ENCODE data around the gene VRK3.

VRK3 gene

DNA sequence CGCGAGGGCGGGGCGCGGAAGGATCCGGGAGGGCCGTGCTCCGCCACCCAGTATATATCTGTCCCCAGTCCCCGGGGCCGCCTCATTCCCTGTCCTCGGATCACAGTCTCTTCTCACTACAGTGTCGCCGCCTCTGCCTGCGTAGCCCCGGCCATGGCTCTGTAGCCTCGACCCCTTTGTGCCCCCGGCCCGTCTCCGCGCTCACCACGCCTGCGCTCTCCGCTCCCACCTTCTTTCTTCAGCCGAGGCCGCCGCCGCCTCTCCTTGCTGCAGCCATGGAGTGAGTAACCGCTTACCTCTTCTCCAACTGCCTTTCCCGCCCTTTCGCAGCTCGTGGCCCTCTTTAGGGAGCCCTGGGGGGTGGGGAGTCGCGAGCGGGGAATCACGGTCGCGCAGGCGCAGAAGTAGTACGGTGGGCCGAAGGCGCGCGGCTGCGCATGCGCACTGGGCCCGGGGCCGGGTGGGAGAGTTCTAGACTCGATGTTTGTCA lies 96.0 kb downstream of the VRK3 start, which contains the start of the genes ATF5 and NUP62:
ATF5 (plus strand) TSS at position 85 of the 490 bp plus-strand sequence. CDS start 1,646 bp downstream, outside the sequence.
NUP62 (minus strand) TSS at position 384 of the 490 bp plus-strand sequence. CDS start 19,697 bp downstream, outside the sequence.
- H3K4me2 ChIP-seq (ENCODE audit: low read depth, low read length, poor library complexity, severe bottlenecking) = peak within 1 kb of the TSS; percentile 96
- H3K36me3 ChIP-seq (ENCODE audit: insufficient read depth, low read length) = peaks cover 9% of the 10 kb centered on the region; the same call in 1 of the 2 replicates
- H4K20me1 ChIP-seq (ENCODE audit: insufficient read depth, low read length, poor library complexity, severe bottlenecking) = peaks cover 43% of the 10 kb centered on the region
- peak within 1 kb of the TSS; percentile 88 for H3K4me3 ChIP-seq (ENCODE audit: low read length, poor library complexity, severe bottlenecking)
- no peaks in the 10 kb centered on the region for H3K9me3 ChIP-seq (ENCODE audit: insufficient read depth, low read depth, low read length)
- H3K79me2 ChIP-seq (ENCODE audit: insufficient read depth, low read length) = peaks cover 64% of the 10 kb centered on the region
- H3K27me3 ChIP-seq (ENCODE audit: insufficient read depth, low read length, poor library complexity, severe bottlenecking) = peaks cover 7% of the 10 kb centered on the region
- peaks cover 57% of the 10 kb centered on the region for H3K4me1 ChIP-seq (ENCODE audit: insufficient read depth, low read length, poor library complexity, severe bottlenecking)
- peaks cover 21% of the 10 kb centered on the region; the same call in 1 of the 2 replicates for H3F3A ChIP-seq (ENCODE audit: low read depth)
- H2AFZ ChIP-seq (ENCODE audit: low read length) = peak within 1 kb of the TSS; percentile 63
- peak within 1 kb of the TSS; percentile 97 for H3K9ac ChIP-seq (ENCODE audit: low read depth, low read length, poor library complexity, severe bottlenecking)
- TF ChIP-seq EZH2phosphoT487 (IDR thresholded peaks at IDR 0.05; ENCODE audit: borderline replicate concordance) (no peak), CTCF (conservative IDR thresholded peaks at IDR 0.05; ENCODE audit: low read length) (no peak)
- H3K9me2 ChIP-seq (replicated peaks; ENCODE audit: low read depth, low read length) = no peaks in the 10 kb centered on the region

- Histone ChIP-seq H4K20me1 (ENCODE audit: insufficient read depth, low read length, poor library complexity, severe bottlenecking) (peaks cover 57% of the 10 kb centered on the region), H3K4me1 (ENCODE audit: insufficient read depth, low read length, poor library complexity, severe bottlenecking) (peaks cover 55% of the 10 kb centered on the region), H3K79me2 (ENCODE audit: insufficient read depth, low read length) (peaks cover 79% of the 10 kb centered on the region), H3K9ac (ENCODE audit: low read depth, low read length, poor library complexity, severe bottlenecking) (peak overlapping the region; percentile 97), H3K36me3 (ENCODE audit: insufficient read depth, low read length) (peaks cover 22% of the 10 kb centered on the region; the same call in 1 of the 2 replicates), H3K4me3 (ENCODE audit: low read length, poor library complexity, severe bottlenecking) (peak overlapping the region; percentile 88), H3K9me2 (replicated peaks; ENCODE audit: low read depth, low read length) (no peaks in the 10 kb centered on the region), H3F3A (ENCODE audit: low read depth) (peaks cover 18% of the 10 kb centered on the region; the same call in 1 of the 2 replicates), H2AFZ (ENCODE audit: low read length) (no peak overlapping the region), H3K27me3 (ENCODE audit: insufficient read depth, low read length, poor library complexity, severe bottlenecking) (peaks cover 7% of the 10 kb centered on the region), H3K9me3 (ENCODE audit: insufficient read depth, low read depth, low read length) (no peaks in the 10 kb centered on the region), H3K4me2 (ENCODE audit: low read depth, low read length, poor library complexity, severe bottlenecking) (peak overlapping the region; percentile 96)
- TF ChIP-seq CTCF (conservative IDR thresholded peaks at IDR 0.05; ENCODE audit: low read length) (no peak), EZH2phosphoT487 (IDR thresholded peaks at IDR 0.05; ENCODE audit: borderline replicate concordance) (no peak)
These were observed 97.5 kb downstream of the VRK3 start for GRCh38 chr19:49927526-49928264.

- Histone ChIP-seq H4K20me1 (ENCODE audit: insufficient read depth, low read length, poor library complexity, severe bottlenecking) (peaks cover 69% of the 10 kb centered on the region), H3K36me3 (ENCODE audit: insufficient read depth, low read length) (peaks cover 32% of the 10 kb centered on the region; the same call in 1 of the 2 replicates), H3K79me2 (ENCODE audit: insufficient read depth, low read length) (peaks cover 86% of the 10 kb centered on the region), H3F3A (ENCODE audit: low read depth) (peaks cover 11% of the 10 kb centered on the region; the same call in 1 of the 2 replicates), H3K4me2 (ENCODE audit: low read depth, low read length, poor library complexity, severe bottlenecking) (peak overlapping the region; percentile 96), H3K27me3 (ENCODE audit: insufficient read depth, low read length, poor library complexity, severe bottlenecking) (peaks cover 7% of the 10 kb centered on the region), H2AFZ (ENCODE audit: low read length) (no peak overlapping the region), H3K9me2 (replicated peaks; ENCODE audit: low read depth, low read length) (no peaks in the 10 kb centered on the region), H3K4me1 (ENCODE audit: insufficient read depth, low read length, poor library complexity, severe bottlenecking) (peaks cover 59% of the 10 kb centered on the region), H3K4me3 (ENCODE audit: low read length, poor library complexity, severe bottlenecking) (peak overlapping the region; percentile 88), H3K9ac (ENCODE audit: low read depth, low read length, poor library complexity, severe bottlenecking) (peak overlapping the region; percentile 97), H3K9me3 (ENCODE audit: insufficient read depth, low read depth, low read length) (no peaks in the 10 kb centered on the region)
- TF ChIP-seq CTCF (conservative IDR thresholded peaks at IDR 0.05; ENCODE audit: low read length) (no peak), EZH2phosphoT487 (IDR thresholded peaks at IDR 0.05; ENCODE audit: borderline replicate concordance) (no peak)
These were observed 98.7 kb downstream of the VRK3 start for GRCh38 chr19:49926515-49926914.
